GM18870 (cell line): ENCODE data around the gene RAB11FIP5.
"Not testable (repeated sequence)": the region's sequence is repeated elsewhere in the genome, so short reads cannot be mapped to it uniquely, and the experiment has no call there.

ENCODE experiments used
- ATAC-seq: cut with Tn5 transposase; IDR thresholded peaks from one replicate; pipeline ENCODE4 v1.9.1; 2021; ENCODE audit warnings: moderate library complexity; ENCODE audit not compliant: unreplicated experiment

RAB11FIP5 gene, protein sequence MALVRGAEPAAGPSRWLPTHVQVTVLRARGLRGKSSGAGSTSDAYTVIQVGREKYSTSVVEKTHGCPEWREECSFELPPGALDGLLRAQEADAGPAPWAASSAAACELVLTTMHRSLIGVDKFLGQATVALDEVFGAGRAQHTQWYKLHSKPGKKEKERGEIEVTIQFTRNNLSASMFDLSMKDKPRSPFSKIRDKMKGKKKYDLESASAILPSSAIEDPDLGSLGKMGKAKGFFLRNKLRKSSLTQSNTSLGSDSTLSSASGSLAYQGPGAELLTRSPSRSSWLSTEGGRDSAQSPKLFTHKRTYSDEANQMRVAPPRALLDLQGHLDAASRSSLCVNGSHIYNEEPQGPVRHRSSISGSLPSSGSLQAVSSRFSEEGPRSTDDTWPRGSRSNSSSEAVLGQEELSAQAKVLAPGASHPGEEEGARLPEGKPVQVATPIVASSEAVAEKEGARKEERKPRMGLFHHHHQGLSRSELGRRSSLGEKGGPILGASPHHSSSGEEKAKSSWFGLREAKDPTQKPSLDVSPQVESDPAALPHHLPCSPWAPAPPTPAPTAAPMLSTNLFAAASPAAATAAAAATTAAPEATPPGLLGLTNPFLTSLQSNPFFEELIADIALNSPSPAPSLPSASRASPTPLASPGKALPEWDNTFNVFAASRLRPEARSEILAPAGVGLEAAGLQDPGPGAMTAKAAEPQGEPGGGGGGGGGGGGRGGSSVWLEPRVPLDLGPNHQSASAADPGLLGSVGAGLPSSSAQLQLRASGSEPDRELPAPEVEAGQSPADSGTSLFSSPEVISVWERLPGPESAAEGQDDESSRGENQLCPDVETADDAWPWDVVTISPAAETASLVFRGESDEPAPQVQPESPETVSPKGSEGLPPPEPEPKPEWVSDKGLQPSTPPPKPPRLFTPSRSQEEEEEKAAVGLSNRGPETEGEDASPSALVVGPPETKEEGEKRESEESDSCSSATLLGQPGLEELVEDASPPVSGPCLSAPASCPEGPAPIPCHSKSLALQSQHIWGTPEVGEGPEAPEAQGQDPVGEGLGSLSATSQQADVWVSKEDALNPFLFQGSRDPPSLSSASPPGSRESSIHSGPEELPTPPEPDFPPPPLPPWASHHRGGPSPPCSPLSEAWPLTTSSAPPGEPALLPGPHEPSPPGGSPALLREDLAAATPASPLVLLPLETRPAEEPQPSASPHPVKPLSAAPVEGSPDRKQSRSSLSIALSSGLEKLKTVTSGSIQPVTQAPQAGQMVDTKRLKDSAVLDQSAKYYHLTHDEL (N-terminal part only)

DNA sequence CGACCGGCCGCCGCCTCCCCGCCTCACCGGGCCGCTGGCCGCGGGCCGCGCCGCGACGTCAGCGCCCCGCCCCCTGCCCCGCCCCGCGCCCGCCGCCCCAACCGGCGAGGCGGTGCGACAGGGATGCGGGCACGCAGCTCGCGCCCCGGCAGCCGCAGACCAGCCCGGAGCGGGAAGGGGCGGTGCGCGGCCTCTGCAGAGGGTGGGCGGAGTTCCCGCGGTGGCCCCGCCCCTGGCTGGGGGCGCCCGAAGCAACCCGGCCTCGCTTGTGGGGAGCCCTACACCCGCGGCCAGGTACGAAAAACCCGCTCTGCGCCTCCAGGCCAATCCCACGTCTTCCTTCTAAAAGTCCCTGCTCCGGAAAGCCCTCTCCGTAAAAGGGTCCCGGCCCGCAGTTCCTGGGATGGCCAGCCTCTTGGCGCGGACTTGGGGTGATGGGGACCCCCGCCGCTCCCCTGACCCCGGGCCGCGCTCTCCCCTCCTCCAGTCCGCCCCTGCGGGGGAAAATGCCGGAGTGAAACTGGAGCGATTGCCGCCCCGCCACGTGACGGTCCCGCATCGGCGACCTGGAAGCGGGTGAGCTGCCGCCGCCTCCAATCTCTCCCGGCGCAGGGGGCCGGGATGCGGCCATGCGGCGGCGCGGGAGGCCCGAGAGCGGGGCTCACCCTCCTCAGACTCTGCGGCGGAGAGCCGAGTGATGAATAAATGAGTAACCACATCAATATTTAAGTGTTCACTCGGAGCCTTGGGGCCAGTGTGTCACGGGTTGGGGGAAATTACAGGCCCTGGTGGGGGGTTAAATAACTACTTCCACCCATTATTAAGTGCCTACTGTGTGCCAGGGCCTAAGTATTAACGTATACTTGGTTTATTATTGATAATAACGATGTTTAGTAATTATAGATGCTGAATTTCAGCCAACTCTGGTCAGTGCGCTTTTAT is at the start of gene RAB11FIP5:
RAB11FIP5 (minus strand) TSS at position 36 of the 942 bp plus-strand sequence. CDS start 171 bp downstream, outside the sequence.
- no peak for ATAC-seq

DNA sequence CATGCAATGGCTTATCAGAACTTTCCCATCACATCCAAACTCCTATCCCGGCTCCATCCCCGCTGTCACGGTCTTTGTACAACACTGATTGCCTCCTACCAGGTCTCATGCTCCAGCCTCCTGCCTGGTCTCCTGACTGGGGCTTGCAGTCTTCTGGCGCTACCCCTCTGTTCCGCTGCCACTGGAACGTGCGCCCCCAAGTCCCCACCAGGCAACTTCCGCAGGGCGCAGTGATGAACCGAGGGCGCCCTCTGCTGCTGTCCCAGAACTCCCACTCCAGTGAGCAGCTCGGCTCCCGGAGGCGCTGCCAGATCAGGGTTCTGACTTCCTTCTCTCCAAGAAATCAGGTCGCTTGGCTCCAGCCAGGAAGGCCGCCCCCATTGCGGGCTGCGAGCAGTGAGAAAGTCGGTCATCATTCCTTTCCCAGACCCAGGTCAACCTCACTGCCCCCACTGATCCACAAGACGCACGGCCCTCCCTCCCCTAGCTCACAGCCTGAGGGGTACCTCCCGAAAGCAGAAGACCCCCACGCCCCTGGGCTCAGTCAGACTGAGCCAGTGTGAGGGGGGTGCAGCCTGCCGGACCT is 43.9 kb upstream of the RAB11FIP5 start:
- no peak for ATAC-seq

DNA sequence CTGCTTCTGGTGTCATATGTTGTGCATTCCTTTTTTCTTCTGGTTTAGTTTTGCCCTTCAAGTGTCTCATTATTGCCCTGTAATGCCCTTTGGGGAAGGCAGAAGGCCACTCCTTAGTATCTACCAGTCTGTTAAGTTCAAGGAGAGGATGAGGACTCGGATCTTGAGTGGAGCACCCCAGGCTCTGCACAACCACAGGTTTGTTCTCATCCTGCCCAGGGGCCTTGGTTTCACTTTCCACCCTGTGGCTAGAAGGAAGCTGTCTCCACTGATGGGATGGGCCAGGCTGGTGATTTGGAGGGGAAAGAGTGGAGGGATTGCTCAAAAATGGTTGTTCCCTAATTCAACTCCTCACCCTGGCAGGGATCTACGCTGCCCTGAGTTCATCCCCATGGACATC is 30.2 kb upstream of the RAB11FIP5 start:
- ATAC-seq = no peak

DNA sequence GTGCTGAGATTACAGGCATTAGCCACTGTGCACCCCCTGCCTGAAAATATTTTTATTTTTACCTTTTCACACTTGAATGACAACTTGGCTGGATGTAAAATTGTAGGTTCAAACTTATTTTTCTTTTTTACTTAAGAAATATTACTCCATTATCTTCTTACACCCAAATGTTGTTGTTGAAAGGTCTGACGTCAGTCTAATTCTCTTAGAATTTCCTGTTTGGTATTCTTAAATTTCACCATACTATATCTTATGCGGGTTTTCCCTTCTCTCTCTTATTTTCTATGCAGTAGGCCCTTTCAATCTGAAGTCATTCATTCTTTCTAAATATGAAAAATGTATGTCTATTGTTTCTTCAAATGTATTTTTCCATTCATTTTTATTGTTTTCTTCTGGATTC is 29.1 kb upstream of the RAB11FIP5 start:
- no peak for ATAC-seq

DNA sequence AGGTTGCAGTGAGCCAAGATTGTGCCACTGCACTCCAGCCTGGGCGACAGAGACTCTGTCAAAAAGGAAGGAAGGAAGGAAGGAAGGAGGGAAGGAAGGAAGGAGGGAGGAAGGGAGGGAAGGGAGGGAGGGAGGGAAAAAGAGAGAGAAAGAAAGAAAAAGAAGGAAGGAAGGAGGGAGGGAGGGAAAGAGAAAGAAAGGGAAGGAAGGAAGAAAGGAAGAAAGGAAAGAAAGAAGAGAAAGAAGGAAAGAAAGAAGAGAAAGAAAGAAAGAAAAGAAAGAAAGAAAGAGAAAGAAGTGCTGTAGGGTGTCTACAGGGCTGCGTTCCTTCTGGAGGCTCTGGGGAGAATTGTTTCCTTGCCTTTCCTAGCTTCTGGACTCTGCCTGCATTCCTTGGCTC is 22.5 kb upstream of the RAB11FIP5 start:
- no peak for ATAC-seq

DNA sequence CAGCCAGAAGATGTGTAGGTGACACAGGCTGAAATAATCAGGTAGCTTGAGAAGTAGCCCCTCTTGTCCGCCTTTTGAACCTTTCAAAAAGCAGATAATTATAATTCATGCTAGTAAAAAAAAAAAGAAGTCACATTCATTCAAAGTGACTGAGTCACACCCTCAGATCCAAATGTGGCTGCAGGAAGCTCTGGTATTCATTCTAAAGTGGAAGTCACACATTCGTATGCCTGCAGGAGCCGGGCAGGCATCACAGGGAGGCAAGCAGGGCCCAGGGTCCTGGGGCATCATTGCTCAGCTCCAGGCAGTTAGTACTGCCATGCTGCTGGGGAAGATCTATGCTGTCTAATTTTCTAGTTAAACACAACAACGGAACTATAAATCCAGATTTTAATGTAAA is 21.7 kb upstream of the RAB11FIP5 start:
- no peak for ATAC-seq

- ATAC-seq = no peak
Measured at GRCh38 chr2:73133566-73134197, 20.9 kb upstream of the RAB11FIP5 start.

- no peak for ATAC-seq
Measured at GRCh38 chr2:73131807-73132206, 19.1 kb upstream of the RAB11FIP5 start.

- ATAC-seq = no peak
Measured at GRCh38 chr2:73130790-73131189, 18.0 kb upstream of the RAB11FIP5 start.

- ATAC-seq = no peak
Measured at GRCh38 chr2:73128841-73129535, 16.2 kb upstream of the RAB11FIP5 start.

GRCh38 chr2:73122536-73122935 is 9.8 kb upstream of the RAB11FIP5 start:
- ATAC-seq = no peak

DNA sequence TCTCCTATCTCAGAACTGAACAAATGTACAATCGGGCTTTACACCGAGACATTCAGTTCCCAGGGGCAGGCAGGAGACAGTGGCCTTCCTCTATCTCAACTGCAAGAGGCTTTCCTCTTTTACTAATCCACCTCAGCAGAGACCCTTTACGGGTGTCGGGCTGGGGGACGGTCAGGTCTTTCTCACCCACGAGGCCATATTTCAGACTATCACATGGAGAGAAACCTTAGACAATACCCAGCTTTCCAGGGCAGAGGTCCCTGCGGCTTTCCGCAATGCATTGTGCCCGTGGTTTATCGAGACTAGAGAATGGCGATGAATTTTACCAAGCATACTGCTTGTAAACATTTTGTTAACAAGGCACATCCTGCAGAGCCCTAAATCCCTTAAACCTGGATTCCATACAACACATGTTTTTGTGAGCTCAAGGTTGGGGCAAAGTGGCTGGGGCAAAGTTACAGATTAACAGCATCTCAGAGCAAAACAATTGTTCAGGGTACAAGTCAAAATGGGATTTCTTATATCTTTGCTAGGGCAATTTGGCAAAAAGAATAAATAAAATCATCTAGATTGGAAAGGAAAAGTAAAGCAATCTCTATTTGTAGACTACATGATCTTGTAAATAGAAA is 7.0 kb upstream of the RAB11FIP5 start:
- not testable (repeated sequence) for ATAC-seq

GRCh38 chr2:73117441-73117840 is 4.7 kb upstream of the RAB11FIP5 start:
- ATAC-seq = no peak

- ATAC-seq = no peak
Measured at GRCh38 chr2:73116182-73116960, 3.6 kb upstream of the RAB11FIP5 start.

GRCh38 chr2:73114273-73114867 is 1.6 kb upstream of the RAB11FIP5 start:
- no peak for ATAC-seq

- ATAC-seq = no peak
Measured at GRCh38 chr2:73112026-73112912, 479 bp downstream of the RAB11FIP5 start.
